GM18870 (cell line): Measurements from ENCODE around the gene NKIRAS1.
"Not testable (repeated sequence)": the region's sequence is repeated elsewhere in the genome, so short reads cannot be mapped to it uniquely, and the experiment has no call there.

Experiments used
- ATAC-seq: cut with Tn5 transposase; IDR thresholded peaks from one replicate; pipeline ENCODE4 v1.9.1; 2021; ENCODE audit warnings: moderate library complexity; ENCODE audit not compliant: unreplicated experiment

NKIRAS1 gene

GRCh38 chr3:23911397-23911796 is 5.4 kb downstream of the NKIRAS1 start:
- ATAC-seq: no peak

- ATAC-seq: no peak
Observed at GRCh38 chr3:23909341-23909740, 7.4 kb downstream of the NKIRAS1 start.

GRCh38 chr3:23904545-23904944 is 12.2 kb downstream of the NKIRAS1 start:
- no peak for ATAC-seq

- no peak for ATAC-seq
Observed at GRCh38 chr3:23900744-23901143, 16.0 kb downstream of the NKIRAS1 start.

GRCh38 chr3:23895181-23895580 is 21.6 kb downstream of the NKIRAS1 start:
- ATAC-seq: no peak

- no peak for ATAC-seq
Observed at GRCh38 chr3:23894254-23895061, 22.3 kb downstream of the NKIRAS1 start.

GRCh38 chr3:23889950-23890349 is 26.8 kb downstream of the NKIRAS1 start:
- ATAC-seq: no peak

GRCh38 chr3:23889386-23889785 is 27.4 kb downstream of the NKIRAS1 start:
- ATAC-seq: no peak

- peak; percentile 67 for ATAC-seq
Observed at GRCh38 chr3:23888617-23889228, 28.1 kb downstream of the NKIRAS1 start.

- no peak for ATAC-seq
Observed at GRCh38 chr3:23886311-23886710, 30.5 kb downstream of the NKIRAS1 start.

GRCh38 chr3:23885210-23885609 is 31.6 kb downstream of the NKIRAS1 start:
- no peak for ATAC-seq

GRCh38 chr3:23884481-23884880 is 32.3 kb downstream of the NKIRAS1 start:
- ATAC-seq: no peak

GRCh38 chr3:23882487-23882918 is 34.3 kb downstream of the NKIRAS1 start:
- ATAC-seq: no peak

- not testable (repeated sequence) for ATAC-seq
Observed at GRCh38 chr3:23881993-23882392, 34.8 kb downstream of the NKIRAS1 start.

GRCh38 chr3:23880703-23881339 is 36.0 kb downstream of the NKIRAS1 start:
- ATAC-seq: no peak

- ATAC-seq: no peak
Observed at GRCh38 chr3:23879485-23879884, 37.3 kb downstream of the NKIRAS1 start.

- no peak for ATAC-seq
Observed at GRCh38 chr3:23877329-23877980, 39.3 kb downstream of the NKIRAS1 start.

GRCh38 chr3:23876923-23877322 is 39.9 kb downstream of the NKIRAS1 start:
- ATAC-seq: no peak

GRCh38 chr3:23875113-23875725 is 41.6 kb downstream of the NKIRAS1 start:
- no peak for ATAC-seq

- no peak for ATAC-seq
Observed at GRCh38 chr3:23874359-23875112, 42.3 kb downstream of the NKIRAS1 start.
